HEK293T (cell line): ENCODE data around the gene BSPRY.

Experiments
- BHLHE40 ChIP-seq: fragments of 450-650 bp; IDR thresholded peaks from 2 replicates; pipeline ENCODE4 v1.6.1; 2016; ENCODE audit warnings: mild to moderate bottlenecking, moderate library complexity, borderline replicate concordance
- CTBP1 ChIP-seq: fragments of 450-650 bp; IDR thresholded peaks from 2 replicates; pipeline ENCODE4 v1.6.1; 2016; ENCODE audit warnings: borderline replicate concordance
- ELF4 ChIP-seq: fragments of 450-650 bp; IDR thresholded peaks from 2 replicates; pipeline ENCODE4 v1.6.1; 2017; ENCODE audit warnings: antibody characterized with exemption
- HDGF ChIP-seq: fragments of 450-650 bp; IDR thresholded peaks from 2 replicates; pipeline ENCODE4 v1.6.1; 2017; ENCODE audit warnings: antibody characterized with exemption, borderline replicate concordance
- NFRKB ChIP-seq: fragments of 450-650 bp; IDR thresholded peaks from 2 replicates; pipeline ENCODE4 v1.6.1; 2016; ENCODE audit warnings: mild to moderate bottlenecking, moderate library complexity
- SP1 ChIP-seq: fragments of 450-650 bp; IDR thresholded peaks from 2 replicates; pipeline ENCODE4 v1.6.1; 2017
- TARDBP ChIP-seq: fragments of 450-650 bp; IDR thresholded peaks from 2 replicates; pipeline ENCODE4 v1.6.1; 2016

- TF ChIP-seq SP1: no peak
- TF ChIP-seq BHLHE40: no peak
- TF ChIP-seq NFRKB: no peak
- no peak for TF ChIP-seq ELF4
- no peak for TF ChIP-seq TARDBP
- no peak for TF ChIP-seq HDGF
- TF ChIP-seq CTBP1: no peak
Observed at GRCh38 chr9:113320051-113320450, 29.3 kb upstream of the BSPRY start.
